ENCODE measurements around the gene MINK1.

DNA sequence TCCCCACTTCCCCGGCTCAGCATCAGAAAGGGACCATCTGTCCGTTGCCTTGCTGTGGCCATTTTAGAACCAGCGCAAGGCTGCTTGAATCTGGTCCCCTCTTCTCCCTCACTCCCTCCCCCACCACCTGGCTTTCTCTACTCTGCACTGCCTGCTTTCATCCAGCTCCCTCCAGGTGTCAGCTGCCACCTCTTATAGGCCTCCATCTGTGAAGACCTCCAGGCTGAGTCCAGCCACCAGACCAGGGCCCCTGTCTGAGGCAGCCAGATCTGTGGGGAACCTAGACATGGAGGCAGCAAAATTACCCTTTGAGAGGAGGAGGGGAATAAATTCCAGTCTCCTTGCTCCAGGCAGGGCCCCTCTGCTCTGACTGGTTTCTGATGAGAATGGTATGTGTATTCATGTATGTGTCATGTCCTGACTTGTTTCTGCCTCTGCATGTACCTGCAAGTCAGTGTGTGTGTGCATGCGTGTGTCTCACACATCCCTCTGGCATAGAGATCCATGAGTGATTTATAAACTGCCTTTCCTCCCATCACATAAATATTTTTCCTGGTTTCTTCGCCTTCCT lies 21.1 kb downstream of the MINK1 start:
- TF ChIP-seq CTCF (IDR thresholded peaks at IDR 0.05) (no peak), POLR2AphosphoS5 (IDR thresholded peaks at IDR 0.05) (no peak)

Measured in transverse colon (tissue), 4 donors.